Bronchial epithelial cell (primary cell): Measurements from ENCODE around the gene HTR4. TPM values are rescaled to one million over a fixed set of nuclear protein-coding genes. Genes with fewer than 3 reads are reported as not detected.
A peak's percentile ranks its signal among the peaks of the same experiment; 100 is the strongest.

Experiments
- DNase-seq: peaks from one replicate; pipeline ENCODE4 v3.0.0-alpha.2; 2010; ENCODE audit warnings: low read depth
- FAIRE-seq: peaks from 2 replicates; lab custom pipeline; 2011; peaks lifted over from hg19 to GRCh38; lab: Jason Lieb, UNC
- H3K27me3 ChIP-seq: 2 replicates; pipeline ENCODE4 v1.5.1; 2011; ENCODE audit warnings: low read length; ENCODE audit not compliant: control insufficient read depth, insufficient read depth
- H3K36me3 ChIP-seq: 2 replicates; pipeline ENCODE4 v1.5.1; 2011; ENCODE audit warnings: low read length; ENCODE audit not compliant: control insufficient read depth, insufficient read depth
- H3K4me3 ChIP-seq: 2 replicates; pipeline ENCODE4 v1.5.1; 2011; ENCODE audit warnings: mild to moderate bottlenecking, low read depth, low read length, control low read depth
- CTCF ChIP-seq: IDR thresholded peaks from 2 replicates; pipeline ENCODE4 v1.5.1; 2011; ENCODE audit warnings: mild to moderate bottlenecking, moderate library complexity, low read length, control low read depth, inconsistent platforms; ENCODE audit not compliant: insufficient read depth, severe bottlenecking
- total RNA-seq: library from RNA; depleted of rRNA; stranded (reverse); fragments of >200 nt; gene quantifications from 2 replicates; pipeline ENCODE4 v1.2.1, GENCODE V29; 2014

The HTR4 gene
- total RNA-seq, 1 donor from 2014 or later: not detected

- FAIRE-seq (peak; percentile 13), DNase-seq (no peak)
- Histone ChIP-seq H3K4me3 (no peak overlapping the region), H3K27me3 (no peaks in the 10 kb centered on the region), H3K36me3 (no peaks in the 10 kb centered on the region)
- no peak for TF ChIP-seq CTCF
Measured at GRCh38 chr5:148499452-148499851, 154.9 kb downstream of the HTR4 start.

GRCh38 chr5:148497757-148498156, 156.6 kb downstream of the HTR4 start:
- no peaks in the 10 kb centered on the region for H3K36me3 ChIP-seq
- no peaks in the 10 kb centered on the region for H3K27me3 ChIP-seq
- FAIRE-seq (no peak), DNase-seq (no peak)
- H3K4me3 ChIP-seq: no peak overlapping the region
- TF ChIP-seq CTCF: no peak

GRCh38 chr5:148492351-148492750, 162.0 kb downstream of the HTR4 start:
- DNase-seq (no peak), FAIRE-seq (no peak)
- no peaks in the 10 kb centered on the region for H3K27me3 ChIP-seq
- no peak overlapping the region for H3K4me3 ChIP-seq
- TF ChIP-seq CTCF: no peak
- H3K36me3 ChIP-seq: no peaks in the 10 kb centered on the region

- FAIRE-seq: no peak
- H3K36me3 ChIP-seq: no peaks in the 10 kb centered on the region
- DNase-seq: no peak
- no peak overlapping the region for H3K4me3 ChIP-seq
- TF ChIP-seq CTCF: no peak
- no peaks in the 10 kb centered on the region for H3K27me3 ChIP-seq
Measured at GRCh38 chr5:148491793-148492184, 162.5 kb downstream of the HTR4 start.

- FAIRE-seq (no peak), DNase-seq (no peak)
- Histone ChIP-seq H3K36me3 (no peaks in the 10 kb centered on the region), H3K27me3 (no peaks in the 10 kb centered on the region), H3K4me3 (no peak overlapping the region)
- TF ChIP-seq CTCF: no peak
Measured at GRCh38 chr5:148491015-148491792, 163.1 kb downstream of the HTR4 start.

- H3K4me3 ChIP-seq: no peak overlapping the region
- no peak for FAIRE-seq
- no peaks in the 10 kb centered on the region for H3K27me3 ChIP-seq
Measured at GRCh38 chr5:148488757-148489156, 165.6 kb downstream of the HTR4 start.

More at GRCh38 chr5:148488757-148489156, 165.6 kb downstream of the HTR4 start:
- DNase-seq: no peak
- no peaks in the 10 kb centered on the region for H3K36me3 ChIP-seq
- no peak for TF ChIP-seq CTCF
